Activated B cell treated with CpG ODN at 0.5 μM for 24 hours (primary cell): Measurements from ENCODE around the gene AGMO. TPM values are rescaled to one million over a fixed set of nuclear protein-coding genes. Genes with fewer than 3 reads are reported as not detected.

Experiments used
- ATAC-seq: fragments of 200-7000 bp; cut with Tn5 transposase; one replicate; pipeline ENCODE4 v1.10.0; 2021; ENCODE audit warnings: low read depth, mild to moderate bottlenecking, moderate library complexity
- CTCF ChIA-PET: fragments of 350-600 bp; sonication (Branson Sonifier 250); formaldehyde crosslinking; loops from one replicate; lab custom pipeline; 2021; ENCODE audit warnings: antibody characterized with exemption; lab: Charles Lee
- POLR2A ChIA-PET: fragments of 350-600 bp; sonication (Branson Sonifier 250); formaldehyde crosslinking; loops from one replicate; lab custom pipeline; 2021; ENCODE audit warnings: antibody characterized with exemption; lab: Charles Lee
- DNase-seq: peaks from one replicate; pipeline ENCODE4 v3.0.0; 2022
- H3K27ac Mint-ChIP-seq: one replicate; pipeline ENCODE4 v1.8.0; 2020; ENCODE audit warnings: mixed read lengths
- H3K27me3 Mint-ChIP-seq: one replicate; pipeline ENCODE4 v1.8.0; 2021; ENCODE audit warnings: mixed read lengths
- H3K36me3 Mint-ChIP-seq: one replicate; pipeline ENCODE4 v1.8.0; 2021; ENCODE audit warnings: low read depth, mixed read lengths
- H3K4me1 Mint-ChIP-seq: one replicate; pipeline ENCODE4 v1.8.0; 2021; ENCODE audit warnings: mixed read lengths
- H3K4me3 Mint-ChIP-seq: one replicate; pipeline ENCODE4 v1.8.0; 2020; ENCODE audit warnings: mild to moderate bottlenecking, mixed read lengths
- H3K9me3 Mint-ChIP-seq: one replicate; pipeline ENCODE4 v1.8.0; 2020; ENCODE audit warnings: mixed read lengths
- CTCF ChIP-seq: fragments of 200-600 bp; IDR thresholded peaks from one replicate; pipeline ENCODE4 v1.8.0; 2022; ENCODE audit warnings: antibody characterized with exemption, mild to moderate bottlenecking
- intact Hi-C: fragments of 100-400 bp; cut with micrococcal nuclease; formaldehyde crosslinking; loops from one replicate; pipeline ENCODE4 v1.15.1; 2024
- total RNA-seq: library from RNA; stranded (reverse); gene quantifications from 2 replicates; pipeline ENCODE4 v1.2.3, GENCODE V29; 2022

Gene AGMO
- total RNA-seq, 1 donor from 2014 or later, result not detected

- CTCF ChIA-PET, result no interaction called here
- no peaks in the 10 kb centered on the region for H3K27me3 Mint-ChIP-seq
- no peak for TF ChIP-seq CTCF
These were observed 32.6 kb upstream of the AGMO start for GRCh38 chr7:15594461-15594860.

GRCh38 chr7:15593382-15593781 is 31.6 kb upstream of the AGMO start:
- intact Hi-C loops, result no loop called here
- POLR2A ChIA-PET, result no interaction called here
- CTCF ChIA-PET, result no interaction called here
- Mint-ChIP-seq H3K9me3 (peaks cover 9% of the 10 kb centered on the region), H3K36me3 (no peaks in the 10 kb centered on the region), H3K4me1 (no peaks in the 10 kb centered on the region), H3K27ac (no peak overlapping the region), H3K27me3 (no peaks in the 10 kb centered on the region), H3K4me3 (no peak overlapping the region)
- TF ChIP-seq CTCF, result no peak
- DNase-seq, result no peak
- ATAC-seq, result no peak

More at GRCh38 chr7:15594461-15594860, 32.6 kb upstream of the AGMO start:
- H3K27ac Mint-ChIP-seq, result no peak overlapping the region
- ATAC-seq (no peak), DNase-seq (no peak)
- intact Hi-C loops, result no loop called here
- peaks cover 3% of the 10 kb centered on the region for H3K9me3 Mint-ChIP-seq
- H3K36me3 Mint-ChIP-seq, result no peaks in the 10 kb centered on the region
- H3K4me1 Mint-ChIP-seq, result no peaks in the 10 kb centered on the region
- POLR2A ChIA-PET, result no interaction called here
- H3K4me3 Mint-ChIP-seq, result no peak overlapping the region

GRCh38 chr7:15586266-15586665 is 24.5 kb upstream of the AGMO start:
- ATAC-seq, result no peak
- no peak overlapping the region for H3K4me3 Mint-ChIP-seq
- intact Hi-C loops, result no loop called here
- no peak for DNase-seq
- H3K27ac Mint-ChIP-seq, result no peak overlapping the region
- H3K27me3 Mint-ChIP-seq, result no peaks in the 10 kb centered on the region
- H3K36me3 Mint-ChIP-seq, result no peaks in the 10 kb centered on the region
- H3K9me3 Mint-ChIP-seq, result peaks cover 15% of the 10 kb centered on the region
- ChIA-PET CTCF (no interaction called here), POLR2A (no interaction called here)
- TF ChIP-seq CTCF, result no peak
- H3K4me1 Mint-ChIP-seq, result no peaks in the 10 kb centered on the region

- ChIA-PET CTCF (no interaction called here), POLR2A (no interaction called here)
- ATAC-seq (no peak), DNase-seq (no peak)
- intact Hi-C loops, result no loop called here
- Mint-ChIP-seq H3K4me1 (no peaks in the 10 kb centered on the region), H3K36me3 (no peaks in the 10 kb centered on the region), H3K9me3 (peaks cover 16% of the 10 kb centered on the region), H3K27me3 (no peaks in the 10 kb centered on the region), H3K4me3 (no peak overlapping the region), H3K27ac (no peak overlapping the region)
- TF ChIP-seq CTCF, result no peak
These were observed 22.8 kb upstream of the AGMO start for GRCh38 chr7:15584575-15584974.

GRCh38 chr7:15582773-15583172 is 21.0 kb upstream of the AGMO start:
- Mint-ChIP-seq H3K27me3 (no peaks in the 10 kb centered on the region), H3K4me1 (no peaks in the 10 kb centered on the region), H3K9me3 (peaks cover 9% of the 10 kb centered on the region), H3K27ac (no peak overlapping the region), H3K4me3 (no peak overlapping the region), H3K36me3 (no peaks in the 10 kb centered on the region)
- DNase-seq, result no peak
- POLR2A ChIA-PET, result no interaction called here
- CTCF ChIA-PET, result no interaction called here
- ATAC-seq, result no peak
- intact Hi-C loops, result no loop called here
- TF ChIP-seq CTCF, result no peak
